ENCODE results near the gene TRHDE.

Gene TRHDE

DNA sequence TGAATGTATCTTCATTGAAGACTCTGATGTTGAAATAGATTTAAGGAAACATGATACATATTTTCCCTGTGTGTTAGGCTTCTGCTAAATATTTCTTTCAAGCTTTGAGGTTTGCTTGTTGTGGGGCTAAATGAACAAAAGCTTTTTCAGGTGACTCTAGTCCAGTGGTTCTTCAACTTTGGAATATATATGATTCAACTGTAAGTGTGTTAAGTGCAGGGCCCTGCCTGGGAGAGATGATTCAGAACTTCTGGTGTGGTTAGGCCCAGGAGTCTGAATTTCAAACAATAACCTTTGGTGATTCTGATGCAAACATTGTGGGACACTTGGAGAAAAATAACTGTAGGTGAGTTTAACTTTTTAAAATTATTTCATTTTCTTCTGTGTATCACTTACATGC, 93.0 kb downstream of the TRHDE start:
- H3K27me3 ChIP-seq (ENCODE audit: control insufficient read depth, insufficient read depth, low read length): no peaks in the 10 kb centered on the region
- H3K27ac ChIP-seq (ENCODE audit: low read depth, low read length): no peak overlapping the region
- H3K36me3 ChIP-seq (ENCODE audit: control insufficient read depth, insufficient read depth, low read length): no peaks in the 10 kb centered on the region
- H3K9ac ChIP-seq (ENCODE audit: low read depth, low read length): no peak overlapping the region
- H3K4me1 ChIP-seq (ENCODE audit: control insufficient read depth, insufficient read depth, low read length): no peaks in the 10 kb centered on the region
- H3K9me3 ChIP-seq (ENCODE audit: control insufficient read depth, insufficient read depth, low read length): no peaks in the 10 kb centered on the region
- H3K4me3 ChIP-seq (ENCODE audit: low read depth, low read length): no peak overlapping the region

DNA sequence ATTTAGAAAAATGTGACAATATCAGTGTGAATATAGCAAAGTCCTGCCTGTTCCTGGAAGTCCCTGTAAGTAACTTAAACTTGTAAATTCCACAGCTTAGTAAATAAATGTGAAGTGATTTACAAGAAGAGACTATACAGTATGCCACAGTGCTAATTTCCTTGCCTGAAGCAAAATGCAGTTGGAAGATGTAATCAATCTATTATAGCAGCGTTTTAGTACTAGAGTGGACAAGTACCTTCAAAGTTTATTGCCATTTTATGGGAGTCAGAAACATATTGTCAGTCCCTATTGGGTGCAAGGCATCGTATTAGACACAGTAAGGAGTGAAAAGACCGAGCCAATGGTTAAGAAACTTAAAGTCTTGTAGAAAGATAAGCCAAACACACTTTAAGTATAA, 94.1 kb downstream of the TRHDE start:
- H3K4me3 ChIP-seq (ENCODE audit: low read depth, low read length): no peak overlapping the region
- H3K9me3 ChIP-seq (ENCODE audit: control insufficient read depth, insufficient read depth, low read length): no peaks in the 10 kb centered on the region
- no peak overlapping the region for H3K9ac ChIP-seq (ENCODE audit: low read depth, low read length)
- H3K4me1 ChIP-seq (ENCODE audit: control insufficient read depth, insufficient read depth, low read length): no peaks in the 10 kb centered on the region
- H3K36me3 ChIP-seq (ENCODE audit: control insufficient read depth, insufficient read depth, low read length): no peaks in the 10 kb centered on the region
- H3K27ac ChIP-seq (ENCODE audit: low read depth, low read length): no peak overlapping the region
- H3K27me3 ChIP-seq (ENCODE audit: control insufficient read depth, insufficient read depth, low read length): no peaks in the 10 kb centered on the region

DNA sequence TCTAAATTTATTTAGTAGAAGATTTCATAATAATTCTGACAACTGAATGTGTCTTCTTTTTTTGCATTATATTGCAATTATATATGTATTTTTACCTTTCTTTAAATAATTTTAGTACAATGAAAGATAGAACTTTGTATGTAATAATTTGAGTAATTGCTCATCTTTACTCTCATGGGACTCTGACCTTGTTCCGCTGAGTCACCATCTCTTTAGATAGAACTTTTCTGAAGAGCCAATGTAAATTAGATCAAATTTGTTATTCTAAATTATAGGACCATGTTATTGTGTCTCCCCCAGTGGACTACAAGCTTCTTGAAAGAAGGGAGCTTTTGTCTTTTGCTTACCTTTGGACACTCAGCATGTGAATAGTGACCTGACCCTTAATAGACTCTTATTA, 96.1 kb downstream of the TRHDE start:
- H3K9ac ChIP-seq (ENCODE audit: low read depth, low read length): no peak overlapping the region
- no peaks in the 10 kb centered on the region for H3K9me3 ChIP-seq (ENCODE audit: control insufficient read depth, insufficient read depth, low read length)
- no peak overlapping the region for H3K27ac ChIP-seq (ENCODE audit: low read depth, low read length)
- no peak overlapping the region for H3K4me3 ChIP-seq (ENCODE audit: low read depth, low read length)
- H3K27me3 ChIP-seq (ENCODE audit: control insufficient read depth, insufficient read depth, low read length): no peaks in the 10 kb centered on the region
- H3K4me1 ChIP-seq (ENCODE audit: control insufficient read depth, insufficient read depth, low read length): no peaks in the 10 kb centered on the region
- H3K36me3 ChIP-seq (ENCODE audit: control insufficient read depth, insufficient read depth, low read length): no peaks in the 10 kb centered on the region

DNA sequence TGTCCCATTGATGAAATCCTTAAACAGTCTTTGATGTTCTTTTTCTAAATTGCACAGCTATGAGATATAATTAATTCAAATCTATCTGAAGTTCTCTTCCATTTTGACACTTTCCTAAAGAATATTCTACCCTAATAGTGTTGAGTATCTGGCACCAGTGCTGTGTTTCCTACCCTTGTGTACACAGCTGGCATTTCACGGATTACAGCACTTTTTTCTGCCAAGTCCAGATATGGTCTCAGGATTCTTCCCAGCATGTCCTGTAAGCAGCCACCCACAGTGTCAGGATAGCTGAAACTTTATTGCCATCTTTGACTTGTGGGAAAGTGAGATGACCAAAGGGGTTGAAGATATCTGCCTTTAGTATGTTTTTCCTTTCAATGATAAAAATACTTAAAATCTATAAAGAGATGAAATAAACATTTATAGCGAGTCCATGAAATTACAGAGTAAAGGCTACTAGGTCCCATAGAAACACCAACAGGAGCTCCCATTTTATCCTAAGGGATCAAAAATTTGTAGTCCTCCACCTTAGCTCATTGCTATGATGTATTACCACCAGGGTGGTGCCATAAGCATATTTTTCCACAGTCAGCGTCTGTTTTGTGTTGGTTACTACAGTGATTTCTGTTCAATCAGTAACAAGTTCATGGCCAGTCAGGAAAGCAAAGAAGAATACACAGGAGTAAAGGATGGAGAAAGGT, 96.7 kb downstream of the TRHDE start:
- Histone ChIP-seq H3K36me3 (ENCODE audit: control insufficient read depth, insufficient read depth, low read length) (no peaks in the 10 kb centered on the region), H3K27ac (ENCODE audit: low read depth, low read length) (no peak overlapping the region), H3K9me3 (ENCODE audit: control insufficient read depth, insufficient read depth, low read length) (no peaks in the 10 kb centered on the region), H3K27me3 (ENCODE audit: control insufficient read depth, insufficient read depth, low read length) (no peaks in the 10 kb centered on the region), H3K4me3 (ENCODE audit: low read depth, low read length) (no peak overlapping the region), H3K4me1 (ENCODE audit: control insufficient read depth, insufficient read depth, low read length) (no peaks in the 10 kb centered on the region), H3K9ac (ENCODE audit: low read depth, low read length) (no peak overlapping the region)

- Histone ChIP-seq H3K9ac (ENCODE audit: low read depth, low read length) (no peak overlapping the region), H3K36me3 (ENCODE audit: control insufficient read depth, insufficient read depth, low read length) (no peaks in the 10 kb centered on the region), H3K27me3 (ENCODE audit: control insufficient read depth, insufficient read depth, low read length) (no peaks in the 10 kb centered on the region), H3K9me3 (ENCODE audit: control insufficient read depth, insufficient read depth, low read length) (no peaks in the 10 kb centered on the region), H3K4me1 (ENCODE audit: control insufficient read depth, insufficient read depth, low read length) (no peaks in the 10 kb centered on the region), H3K4me3 (ENCODE audit: low read depth, low read length) (no peak overlapping the region), H3K27ac (ENCODE audit: low read depth, low read length) (no peak overlapping the region)
Observed at GRCh38 chr12:72369423-72369959, 97.3 kb downstream of the TRHDE start.

DNA sequence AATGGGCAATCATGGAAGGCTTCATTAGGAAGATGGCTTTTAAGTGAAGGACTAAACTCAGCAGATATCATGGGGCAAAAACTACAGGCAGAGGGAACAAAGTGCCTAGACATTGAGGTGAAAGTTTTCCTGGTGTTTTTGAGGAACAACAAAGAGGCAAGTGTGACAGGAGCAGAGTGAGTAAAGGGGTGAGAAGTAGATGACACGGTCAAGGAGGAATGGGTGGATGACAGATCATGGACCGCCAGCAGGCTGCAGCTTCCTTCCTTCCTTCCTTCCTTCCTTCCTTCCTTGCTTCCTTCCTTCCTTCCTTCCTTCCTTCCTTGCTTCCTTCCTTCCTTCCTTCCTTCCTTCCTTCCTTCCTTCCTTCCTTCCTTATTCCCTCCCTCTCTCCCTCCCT, 108.3 kb downstream of the TRHDE start:
- peaks cover 3% of the 10 kb centered on the region; the same call in 1 of the 2 replicates for H3K4me1 ChIP-seq (ENCODE audit: control insufficient read depth, insufficient read depth, low read length)
- H3K27ac ChIP-seq (ENCODE audit: low read depth, low read length): no peak overlapping the region
- H3K36me3 ChIP-seq (ENCODE audit: control insufficient read depth, insufficient read depth, low read length): no peaks in the 10 kb centered on the region
- no peak overlapping the region for H3K4me3 ChIP-seq (ENCODE audit: low read depth, low read length)
- no peaks in the 10 kb centered on the region for H3K9me3 ChIP-seq (ENCODE audit: control insufficient read depth, insufficient read depth, low read length)
- no peak overlapping the region for H3K9ac ChIP-seq (ENCODE audit: low read depth, low read length)
- no peaks in the 10 kb centered on the region for H3K27me3 ChIP-seq (ENCODE audit: control insufficient read depth, insufficient read depth, low read length)

GRCh38 chr12:72388322-72388721, 116.2 kb downstream of the TRHDE start:
- Histone ChIP-seq H3K27ac (ENCODE audit: low read depth, low read length) (no peak overlapping the region), H3K4me3 (ENCODE audit: low read depth, low read length) (no peak overlapping the region), H3K27me3 (ENCODE audit: control insufficient read depth, insufficient read depth, low read length) (no peaks in the 10 kb centered on the region), H3K9me3 (ENCODE audit: control insufficient read depth, insufficient read depth, low read length) (no peaks in the 10 kb centered on the region), H3K4me1 (ENCODE audit: control insufficient read depth, insufficient read depth, low read length) (peaks cover 11% of the 10 kb centered on the region; the same call in 1 of the 2 replicates), H3K36me3 (ENCODE audit: control insufficient read depth, insufficient read depth, low read length) (no peaks in the 10 kb centered on the region), H3K9ac (ENCODE audit: low read depth, low read length) (no peak overlapping the region)

GRCh38 chr12:72390146-72390545, 118.0 kb downstream of the TRHDE start:
- no peaks in the 10 kb centered on the region for H3K9me3 ChIP-seq (ENCODE audit: control insufficient read depth, insufficient read depth, low read length)
- no peaks in the 10 kb centered on the region for H3K36me3 ChIP-seq (ENCODE audit: control insufficient read depth, insufficient read depth, low read length)
- peaks cover 11% of the 10 kb centered on the region; the same call in 1 of the 2 replicates for H3K4me1 ChIP-seq (ENCODE audit: control insufficient read depth, insufficient read depth, low read length)
- no peak overlapping the region for H3K27ac ChIP-seq (ENCODE audit: low read depth, low read length)
- H3K9ac ChIP-seq (ENCODE audit: low read depth, low read length): no peak overlapping the region
- H3K4me3 ChIP-seq (ENCODE audit: low read depth, low read length): no peak overlapping the region
- H3K27me3 ChIP-seq (ENCODE audit: control insufficient read depth, insufficient read depth, low read length): no peaks in the 10 kb centered on the region

DNA sequence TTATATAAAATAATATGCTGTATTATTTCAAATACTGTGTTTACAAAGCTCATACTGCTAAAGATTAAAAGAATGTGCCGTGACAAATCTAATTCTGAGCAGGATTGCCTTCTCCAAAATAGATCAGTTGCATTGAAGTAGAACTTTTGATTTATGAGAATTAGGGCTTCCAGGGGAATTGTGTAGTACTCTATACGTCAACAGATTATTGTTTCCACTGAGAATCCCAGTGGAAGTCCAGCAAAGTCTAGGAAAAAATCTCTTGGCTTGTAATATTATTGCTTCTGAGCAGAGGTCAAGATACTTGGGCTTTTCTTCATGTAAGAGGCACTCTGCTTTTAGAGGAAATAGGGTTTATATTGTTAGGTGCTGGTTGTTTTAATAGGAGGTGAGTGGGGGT, 133.9 kb downstream of the TRHDE start:
- H3K4me1 ChIP-seq (ENCODE audit: control insufficient read depth, insufficient read depth, low read length): no peaks in the 10 kb centered on the region
- H3K4me3 ChIP-seq (ENCODE audit: low read depth, low read length): no peak overlapping the region
- no peaks in the 10 kb centered on the region for H3K27me3 ChIP-seq (ENCODE audit: control insufficient read depth, insufficient read depth, low read length)
- H3K36me3 ChIP-seq (ENCODE audit: control insufficient read depth, insufficient read depth, low read length): no peaks in the 10 kb centered on the region
- H3K27ac ChIP-seq (ENCODE audit: low read depth, low read length): no peak overlapping the region
- no peaks in the 10 kb centered on the region for H3K9me3 ChIP-seq (ENCODE audit: control insufficient read depth, insufficient read depth, low read length)
- H3K9ac ChIP-seq (ENCODE audit: low read depth, low read length): no peak overlapping the region

GRCh38 chr12:72432037-72432604, 160.0 kb downstream of the TRHDE start:
- Histone ChIP-seq H3K27ac (ENCODE audit: low read depth, low read length) (no peak overlapping the region), H3K4me3 (ENCODE audit: low read depth, low read length) (no peak overlapping the region), H3K9ac (ENCODE audit: low read depth, low read length) (no peak overlapping the region), H3K9me3 (ENCODE audit: control insufficient read depth, insufficient read depth, low read length) (no peaks in the 10 kb centered on the region), H3K27me3 (ENCODE audit: control insufficient read depth, insufficient read depth, low read length) (no peaks in the 10 kb centered on the region), H3K4me1 (ENCODE audit: control insufficient read depth, insufficient read depth, low read length) (no peaks in the 10 kb centered on the region), H3K36me3 (ENCODE audit: control insufficient read depth, insufficient read depth, low read length) (no peaks in the 10 kb centered on the region)

- Histone ChIP-seq H3K4me3 (ENCODE audit: low read depth, low read length) (no peak overlapping the region), H3K9me3 (ENCODE audit: control insufficient read depth, insufficient read depth, low read length) (no peaks in the 10 kb centered on the region), H3K9ac (ENCODE audit: low read depth, low read length) (no peak overlapping the region), H3K27ac (ENCODE audit: low read depth, low read length) (no peak overlapping the region), H3K4me1 (ENCODE audit: control insufficient read depth, insufficient read depth, low read length) (no peaks in the 10 kb centered on the region), H3K36me3 (ENCODE audit: control insufficient read depth, insufficient read depth, low read length) (no peaks in the 10 kb centered on the region), H3K27me3 (ENCODE audit: control insufficient read depth, insufficient read depth, low read length) (no peaks in the 10 kb centered on the region)
Observed at GRCh38 chr12:72433298-72433697, 161.1 kb downstream of the TRHDE start.
